Measurements from ENCODE around the gene FAM234B.
A peak's percentile ranks its signal among the peaks of the same experiment; 100 is the strongest.

FAM234B gene

GRCh38 chr12:13044002-13044905 is at the start of gene FAM234B:
Gene FAM234B (plus strand): TSS chr12:13044381. CDS start chr12:13044404, 23 bp downstream.
- peak; percentile 42 to 72 (median 58) for DNase-seq (ENCODE audit: low read depth in 4 of 4, low spot score in 1 of 4)

GRCh38 chr12:12995088-12995487 is 49.1 kb upstream of the FAM234B start:
- no peak for DNase-seq (ENCODE audit: low read depth in 4 of 4, low spot score in 1 of 4)

GRCh38 chr12:12996209-12996608 is 48.0 kb upstream of the FAM234B start:
- DNase-seq (ENCODE audit: low read depth in 4 of 4, low spot score in 1 of 4), result no peak

- no peak for DNase-seq (ENCODE audit: low read depth in 4 of 4, low spot score in 1 of 4)
Measured at GRCh38 chr12:12997156-12997555, 47.0 kb upstream of the FAM234B start.

- DNase-seq (ENCODE audit: low read depth in 4 of 4, low spot score in 1 of 4), result no peak
Measured at GRCh38 chr12:12997734-12998133, 46.4 kb upstream of the FAM234B start.

GRCh38 chr12:12998248-12998647 is 45.9 kb upstream of the FAM234B start:
- no peak for DNase-seq (ENCODE audit: low read depth in 4 of 4, low spot score in 1 of 4)

- no peak for DNase-seq (ENCODE audit: low read depth in 4 of 4, low spot score in 1 of 4)
Measured at GRCh38 chr12:12999271-12999958, 44.8 kb upstream of the FAM234B start.

GRCh38 chr12:12999959-13000615 is 44.1 kb upstream of the FAM234B start, which contains the start of gene HEBP1:
Gene HEBP1 (minus strand): TSS chr12:13000265. CDS start chr12:13000114, 151 bp downstream.
- DNase-seq (ENCODE audit: low read depth in 4 of 4, low spot score in 1 of 4), result peak; percentile 92 to 99 (median 95)

- DNase-seq (ENCODE audit: low read depth in 4 of 4, low spot score in 1 of 4), result peak in 1 of 4 experiments; percentile 21
Measured at GRCh38 chr12:13000616-13000924, 43.6 kb upstream of the FAM234B start.

- peak in 2 of 4 experiments; percentile 14 to 17 for DNase-seq (ENCODE audit: low read depth in 4 of 4, low spot score in 1 of 4)
Measured at GRCh38 chr12:13000925-13001774, 43.0 kb upstream of the FAM234B start.

- no peak for DNase-seq (ENCODE audit: low read depth in 4 of 4, low spot score in 1 of 4)
Measured at GRCh38 chr12:13001775-13002040, 42.5 kb upstream of the FAM234B start.

- DNase-seq (ENCODE audit: low read depth in 4 of 4, low spot score in 1 of 4), result no peak
Measured at GRCh38 chr12:13002301-13003097, 41.7 kb upstream of the FAM234B start.

GRCh38 chr12:13004361-13004760 is 39.8 kb upstream of the FAM234B start:
- DNase-seq (ENCODE audit: low read depth in 4 of 4, low spot score in 1 of 4), result no peak

GRCh38 chr12:13004986-13005385 is 39.2 kb upstream of the FAM234B start:
- no peak for DNase-seq (ENCODE audit: low read depth in 4 of 4, low spot score in 1 of 4)

GRCh38 chr12:13005649-13006048 is 38.5 kb upstream of the FAM234B start:
- DNase-seq (ENCODE audit: low read depth in 4 of 4, low spot score in 1 of 4), result no peak

- no peak for DNase-seq (ENCODE audit: low read depth in 4 of 4, low spot score in 1 of 4)
Measured at GRCh38 chr12:13007496-13008233, 36.5 kb upstream of the FAM234B start.

- DNase-seq (ENCODE audit: low read depth in 4 of 4, low spot score in 1 of 4), result no peak
Measured at GRCh38 chr12:13008741-13009380, 35.3 kb upstream of the FAM234B start.

GRCh38 chr12:13011098-13011497 is 33.1 kb upstream of the FAM234B start:
- no peak for DNase-seq (ENCODE audit: low read depth in 4 of 4, low spot score in 1 of 4)

GRCh38 chr12:13022851-13023271 is 21.3 kb upstream of the FAM234B start:
- DNase-seq (ENCODE audit: low read depth in 4 of 4, low spot score in 1 of 4), result no peak

All from stimulated activated CD4-positive, alpha-beta T cell treated with anti-CD3 and anti-CD28 coated beads, Interleukin-1b, Interleukin-23, amount 100 ng/mL, for 24 hours (primary cell).